Upper lobe of left lung (tissue), 6 donors: ENCODE measurements around the gene ST7. TPM values are rescaled to one million over a fixed set of nuclear protein-coding genes. Genes with fewer than 3 reads are reported as not detected.
A peak's percentile ranks its signal among the peaks of the same experiment; 100 is the strongest.

Experiments used
- ATAC-seq, 2 donors: fragments of 200-7000 bp; cut with Tn5 transposase; one replicate each; pipeline ENCODE4 v1.9.1; 2022; ENCODE audit warnings: mild to moderate bottlenecking in 2 of 2, moderate library complexity in 2 of 2; ENCODE audit not compliant: low FRiP score in 2 of 2
- DNase-seq, 2 donors: peaks; one replicate each; pipeline ENCODE4 v3.0.0-alpha.2; 2019 to 2020
- H3K27ac ChIP-seq, 4 donors: fragments of 200-600 bp; sonication (generic); one replicate each; pipeline ENCODE4 v1.5.1; 2016 to 2019
- H3K27me3 ChIP-seq, 4 donors: fragments of 200-600 bp; sonication (generic); one replicate each; pipeline ENCODE4 v1.5.1; 2017 to 2019
- H3K36me3 ChIP-seq, 4 donors: fragments of 200-600 bp; sonication (generic); one replicate each; pipeline ENCODE4 v1.5.1; 2016 to 2019
- H3K4me1 ChIP-seq, 4 donors: fragments of 200-600 bp; sonication (generic); one replicate each; pipeline ENCODE4 v1.5.1; 2018 to 2019
- H3K4me3 ChIP-seq, 4 donors: fragments of 200-600 bp; sonication (generic); one replicate each; pipeline ENCODE4 v1.5.1; 2017 to 2019; ENCODE audit warnings: mild to moderate bottlenecking in 2 of 4, moderate library complexity in 1 of 4
- H3K9me3 ChIP-seq, 4 donors: fragments of 200-600 bp; sonication (generic); one replicate each; pipeline ENCODE4 v1.5.1; 2018 to 2019
- CTCF ChIP-seq, 6 experiments: fragments of 450-650 bp in 4 of 6; fragments of 200-600 bp in 2 of 6; sonication (generic) in 2 of 6; IDR thresholded peaks; one replicate each; pipeline ENCODE4 v1.5.1; 2016 to 2019; ENCODE audit warnings: antibody characterized with exemption in 6 of 6
- EP300 ChIP-seq, 4 donors: sonication (generic); formaldehyde crosslinking; IDR thresholded peaks; one replicate each; pipeline ENCODE4 v1.5.1; 2017; ENCODE audit warnings: antibody characterized with exemption in 4 of 4, control low read depth in 2 of 4
- POLR2A ChIP-seq, 4 donors: fragments of 450-650 bp; IDR thresholded peaks; one replicate each; pipeline ENCODE4 v1.5.1; 2016 to 2017; ENCODE audit warnings: antibody characterized with exemption in 4 of 4, mild to moderate bottlenecking in 2 of 4
- POLR2AphosphoS5 ChIP-seq, 2 donors: sonication (generic); formaldehyde crosslinking; IDR thresholded peaks; one replicate each; pipeline ENCODE4 v1.5.1; 2017; ENCODE audit warnings: antibody characterized with exemption in 2 of 2
- WGBS, 2 donors: methylation state at CpG; one replicate each; pipeline ENCODE4 v1.1.5; 2017 to 2018; 5-methylcytosine and 5-hydroxymethylcytosine counted together
- total RNA-seq, 6 donors: library from RNA; depleted of rRNA in 4 of 6; stranded (reverse); fragments of >200 nt in 4 of 6; gene quantifications; one replicate each; pipeline versions ENCODE4 v1.1.0 to v1.2.1, GENCODE V29; 2016 to 2021
- donor health status: DM: no; HTN: no; CAD: no; lungs with moderate emphysema.
- donor health status: DM: no; HTN: yes; CAD: no; lungs with severe emphysema.

The ST7 gene
- total RNA-seq, 6 donors from 2014 or later: 36.0 to 135 (median 73.4) TPM

- Histone ChIP-seq H3K27ac (no peak overlapping the region), H3K9me3 (no peaks in the 10 kb centered on the region), H3K4me1 (peaks cover 0 to 7% (median 0%) of the 10 kb centered on the region in 4 donors), H3K4me3 (no peak overlapping the region), H3K27me3 (no peaks in the 10 kb centered on the region), H3K36me3 (no peaks in the 10 kb centered on the region)
- ATAC-seq (no peak), DNase-seq (no peak)
- TF ChIP-seq POLR2AphosphoS5 (IDR thresholded peaks at IDR 0.05): no peak
- 98 to 100% methylated on average over 3 of the region's 3 CpGs for WGBS, 2 donors
These were observed 37.9 kb downstream of the ST7 start for GRCh38 chr7:116991233-116991632.

- Histone ChIP-seq H3K27ac (no peak overlapping the region), H3K4me1 (peaks cover 0 to 7% (median 0%) of the 10 kb centered on the region in 4 donors), H3K27me3 (no peaks in the 10 kb centered on the region), H3K9me3 (no peaks in the 10 kb centered on the region), H3K4me3 (no peak overlapping the region), H3K36me3 (no peaks in the 10 kb centered on the region)
- WGBS, 2 donors: 77 to 83% methylated on average over 6 of the region's 6 CpGs
- ATAC-seq: no peak
- DNase-seq: no peak
- no peak for TF ChIP-seq EP300 (IDR thresholded peaks at IDR 0.05)
- TF ChIP-seq CTCF (IDR thresholded peaks at IDR 0.05): no peak
- no peak for TF ChIP-seq POLR2AphosphoS5 (IDR thresholded peaks at IDR 0.05)
- no peak for TF ChIP-seq POLR2A (IDR thresholded peaks at IDR 0.05)
These were observed 41.3 kb downstream of the ST7 start for GRCh38 chr7:116994611-116995010.

- Histone ChIP-seq H3K36me3 (no peaks in the 10 kb centered on the region), H3K27me3 (no peaks in the 10 kb centered on the region), H3K4me3 (no peak overlapping the region), H3K9me3 (no peaks in the 10 kb centered on the region), H3K27ac (no peak overlapping the region), H3K4me1 (peaks cover 0 to 7% (median 0%) of the 10 kb centered on the region in 4 donors)
- DNase-seq: peak in 1 of 2 donors; percentile 67
- ATAC-seq: no peak
- 91 to 95% methylated on average over 18 to 19 of the region's 27 CpGs for WGBS, 2 donors
- TF ChIP-seq EP300 (IDR thresholded peaks at IDR 0.05) (no peak), POLR2AphosphoS5 (IDR thresholded peaks at IDR 0.05) (no peak), CTCF (IDR thresholded peaks at IDR 0.05) (no peak), POLR2A (IDR thresholded peaks at IDR 0.05) (no peak)
These were observed 44.7 kb downstream of the ST7 start for GRCh38 chr7:116997972-116998371.

GRCh38 chr7:116998567-116999175, 45.4 kb downstream of the ST7 start:
- no peak for DNase-seq
- no peak for TF ChIP-seq POLR2AphosphoS5 (IDR thresholded peaks at IDR 0.05)
- TF ChIP-seq CTCF (IDR thresholded peaks at IDR 0.05): no peak
- TF ChIP-seq POLR2A (IDR thresholded peaks at IDR 0.05): no peak
- no peak for TF ChIP-seq EP300 (IDR thresholded peaks at IDR 0.05)
- 96 to 99% methylated on average over 2 of the region's 2 CpGs for WGBS, 2 donors

GRCh38 chr7:116999311-116999710, 46.0 kb downstream of the ST7 start:
- ATAC-seq (no peak), DNase-seq (no peak)
- TF ChIP-seq CTCF (IDR thresholded peaks at IDR 0.05): no peak
- TF ChIP-seq POLR2AphosphoS5 (IDR thresholded peaks at IDR 0.05): no peak
- TF ChIP-seq POLR2A (IDR thresholded peaks at IDR 0.05): no peak
- TF ChIP-seq EP300 (IDR thresholded peaks at IDR 0.05): no peak
- no peaks in the 10 kb centered on the region for H3K27me3 ChIP-seq
- no peaks in the 10 kb centered on the region for H3K36me3 ChIP-seq
- H3K4me3 ChIP-seq: no peak overlapping the region
- H3K27ac ChIP-seq: no peak overlapping the region
- H3K9me3 ChIP-seq: no peaks in the 10 kb centered on the region
- WGBS, 2 donors: 83 to 92% methylated on average over 1 of the region's 1 CpG
- peaks cover 0 to 7% (median 0%) of the 10 kb centered on the region in 4 donors for H3K4me1 ChIP-seq

More at GRCh38 chr7:116998567-116999175, 45.4 kb downstream of the ST7 start:
- no peak overlapping the region for H3K27ac ChIP-seq
- no peaks in the 10 kb centered on the region for H3K27me3 ChIP-seq
- H3K4me3 ChIP-seq: no peak overlapping the region
- no peaks in the 10 kb centered on the region for H3K36me3 ChIP-seq
- H3K4me1 ChIP-seq: peaks cover 0 to 7% (median 0%) of the 10 kb centered on the region in 4 donors
- no peak for ATAC-seq
- H3K9me3 ChIP-seq: no peaks in the 10 kb centered on the region
